ENCODE results near the gene KPNA2. TPM values are rescaled to one million over a fixed set of nuclear protein-coding genes. Genes with fewer than 3 reads are reported as not detected.

Gene KPNA2
- total and polyA plus RNA-seq, 2 of the 8 experiments (the other 6 are each of a cell fraction or from before 2014, with no cell fraction given): 413 to 612 TPM

DNA sequence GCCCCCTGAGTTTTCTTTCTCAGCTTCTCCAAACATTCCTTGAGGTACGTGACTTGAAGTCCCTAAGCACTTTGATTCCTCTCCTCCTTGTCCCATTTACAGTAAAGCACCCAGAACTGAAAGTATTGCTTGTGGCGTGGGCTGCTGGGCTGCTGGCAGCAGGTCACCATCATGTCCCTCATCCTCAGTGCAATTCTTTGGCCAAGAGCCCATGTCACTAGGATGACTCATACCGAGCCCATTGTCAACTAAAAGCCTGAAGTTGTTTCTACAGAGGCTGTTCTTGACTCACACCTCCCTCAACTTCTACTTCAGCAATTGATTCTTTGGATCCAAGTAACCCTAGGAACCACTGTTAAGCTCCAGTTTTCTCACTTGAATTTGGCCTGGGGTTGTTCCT is 54.3 kb downstream of the KPNA2 start:
- DNase-seq (ENCODE audit: low read depth in 1 of 2, low spot score in 2 of 2) (no peak), FAIRE-seq (no peak)
- Histone ChIP-seq H3K4me1 (replicated peaks in 1 of 4; ENCODE audit: control insufficient read depth in 3 of 4, insufficient read depth in 4 of 4, low read length in 3 of 4) (peaks cover 0 to 4% (median 1%) of the 10 kb centered on the region in 4 experiments; a peak in 1 of 7 replicates), H3K4me2 (ENCODE audit: insufficient read depth in 1 of 2, low read depth in 2 of 2, low read length in 2 of 2) (no peak overlapping the region), H2AK5ac (ENCODE audit: low read depth, low read length) (no peak overlapping the region), H2BK20ac (ENCODE audit: low read length) (no peak overlapping the region), H3K23ac (ENCODE audit: insufficient read length) (no peak overlapping the region), H3K56ac (replicated peaks; ENCODE audit: insufficient read length, low read depth, low read length) (no peak overlapping the region), H2BK120ac (replicated peaks; ENCODE audit: low read depth, low read length) (no peak overlapping the region), H3K4me3 (ENCODE audit: extremely low read depth in 1 of 4, insufficient read depth in 2 of 4, low read depth in 3 of 4, low read length in 4 of 4) (no peak overlapping the region), H4K91ac (replicated peaks; ENCODE audit: insufficient read length, low read length) (no peak overlapping the region), H3K9me3 (ENCODE audit: insufficient read depth in 2 of 2, low read depth in 1 of 2, low read length in 1 of 2) (no peaks in the 10 kb centered on the region), H3K23me2 (ENCODE audit: low read depth, low read length) (no peaks in the 10 kb centered on the region), H4K20me1 (replicated peaks in 1 of 2; ENCODE audit: control insufficient read depth in 1 of 2, insufficient read depth in 2 of 2, low read length in 2 of 2) (no peaks in the 10 kb centered on the region), H3K18ac (ENCODE audit: extremely low read depth, low read length) (no peak overlapping the region), H3K14ac (ENCODE audit: insufficient read length) (no peak overlapping the region), H3K9ac (replicated peaks in 1 of 4; ENCODE audit: extremely low read depth in 1 of 4, low read depth in 3 of 4, low read length in 3 of 4) (no peak overlapping the region), H3K4ac (replicated peaks; ENCODE audit: insufficient read length, low read depth, low read length) (no peak overlapping the region), H2AFZ (ENCODE audit: low read length) (no peak overlapping the region), H3K79me1 (ENCODE audit: low read depth, low read length) (no peaks in the 10 kb centered on the region), H2BK15ac (ENCODE audit: low read length) (no peak overlapping the region), H3K27ac (ENCODE audit: low read depth, low read length) (no peak overlapping the region), H4K5ac (ENCODE audit: insufficient read length, low read depth, low read length) (no peak overlapping the region), H3K27me3 (replicated peaks in 1 of 4; ENCODE audit: control insufficient read depth in 3 of 4, extremely low read depth in 1 of 4, insufficient read depth in 3 of 4, low read length in 3 of 4) (no peaks in the 10 kb centered on the region), H2BK5ac (ENCODE audit: low read depth, low read length) (no peak overlapping the region), H2BK12ac (ENCODE audit: low read depth, low read length) (no peak overlapping the region), H3K36me3 (ENCODE audit: control insufficient read depth in 2 of 4, insufficient read depth in 4 of 4, low read length in 3 of 4) (no peaks in the 10 kb centered on the region), H4K8ac (ENCODE audit: extremely low read depth, insufficient read depth, low read length) (no peak overlapping the region), H3K79me2 (ENCODE audit: control insufficient read depth in 1 of 2, insufficient read depth in 2 of 2, low read length in 2 of 2) (no peaks in the 10 kb centered on the region)
- WGBS, 2 experiments (ENCODE audit: extremely low coverage in 1 of 2, insufficient coverage in 1 of 2, insufficient read length in 1 of 2, insufficient replicate concordance in 2 of 2, low coverage in 1 of 2, low lambda C conversion rate in 2 of 2, missing lambda C conversion rate in 1 of 2): 77% methylated on average over 3 of the region's 3 CpGs; no CpG with 5 or more reads in 1 of the 2 experiments
- CTCF ChIA-PET (ENCODE audit: partially characterized antibody): interaction anchor here (1.0 kb wide), 1 partner anchor 14 kb away, joined by 3 read pairs; no protein-coding TSS in a partner anchor
- POLR2A ChIA-PET (ENCODE audit: partially characterized antibody): no interaction called here

All from H1 (cell line).